OCI-LY1 (cell line): ENCODE data around the gene PBX1.

ENCODE experiments used
- H2AFZ ChIP-seq: fragments of 200-600 bp; sonication (generic), shearing (Covaris generic); 2 replicates; pipeline ENCODE4 v1.6.0; 2014; ENCODE audit warnings: antibody characterized with exemption, mild to moderate bottlenecking, low read length
- H3F3A ChIP-seq: fragments of 200-600 bp; sonication (generic), shearing (Covaris generic); 2 replicates; pipeline ENCODE4 v1.6.0; 2014; ENCODE audit warnings: mild to moderate bottlenecking, antibody characterized with exemption, low read length, moderate library complexity; ENCODE audit not compliant: insufficient read depth
- H3K27ac ChIP-seq: fragments of 200-600 bp; sonication (generic); 2 replicates; pipeline ENCODE4 v1.5.1; 2014; ENCODE audit warnings: low read length, mixed run types, mild to moderate bottlenecking, low read depth; ENCODE audit not compliant: poor library complexity, severe bottlenecking
- H3K27me3 ChIP-seq: fragments of 200-600 bp; sonication (generic); 2 replicates; pipeline ENCODE4 v1.6.0; 2014; ENCODE audit warnings: antibody characterized with exemption, mild to moderate bottlenecking, low read length, moderate library complexity; ENCODE audit not compliant: insufficient read depth
- H3K36me3 ChIP-seq: fragments of 200-600 bp; sonication (generic); 2 replicates; pipeline ENCODE4 v1.6.1; 2014; ENCODE audit warnings: mild to moderate bottlenecking, antibody characterized with exemption, low read length, moderate library complexity, mixed read lengths; ENCODE audit not compliant: insufficient read depth
- H3K4me1 ChIP-seq: fragments of 200-600 bp; sonication (generic); 2 replicates; pipeline ENCODE4 v1.5.1; 2014; ENCODE audit warnings: mild to moderate bottlenecking, low read length, moderate library complexity; ENCODE audit not compliant: insufficient read depth, severe bottlenecking
- H3K4me2 ChIP-seq: fragments of 200-600 bp; sonication (generic), shearing (Covaris generic); 2 replicates; pipeline ENCODE4 v1.6.1; 2014; ENCODE audit warnings: low read length
- H3K4me3 ChIP-seq: fragments of 200-600 bp; sonication (generic); 2 replicates; pipeline ENCODE4 v1.5.1; 2014; ENCODE audit warnings: low read length, low read depth, mild to moderate bottlenecking, mixed read lengths; ENCODE audit not compliant: poor library complexity, severe bottlenecking
- H3K79me2 ChIP-seq: fragments of 200-600 bp; shearing (Covaris generic); 2 replicates; pipeline ENCODE4 v1.6.1; 2016; ENCODE audit warnings: mixed run types, low read length, mixed read lengths; ENCODE audit not compliant: insufficient read depth
- H3K9ac ChIP-seq: fragments of 200-600 bp; sonication (generic), shearing (Covaris generic); 2 replicates; pipeline ENCODE4 v1.6.1; 2014; ENCODE audit warnings: mild to moderate bottlenecking, low read length, mixed read lengths
- H3K9me2 ChIP-seq: fragments of 200-600 bp; sonication (generic), shearing (Covaris generic); 2 replicates; pipeline ENCODE4 v1.6.1; 2014; ENCODE audit warnings: low read depth, mild to moderate bottlenecking, low read length, mixed read lengths
- H3K9me3 ChIP-seq: fragments of 200-600 bp; shearing (Covaris generic); 2 replicates; pipeline ENCODE4 v1.6.1; 2014; ENCODE audit warnings: low read length, mixed read lengths
- H4K20me1 ChIP-seq: fragments of 200-600 bp; sonication (generic), shearing (Covaris generic); 2 replicates; pipeline ENCODE4 v1.6.0; 2016; ENCODE audit warnings: mild to moderate bottlenecking, low read length; ENCODE audit not compliant: insufficient read depth
- EZH2 ChIP-seq: fragments of 200-600 bp; sonication (generic), shearing (Covaris generic); IDR thresholded peaks from 2 replicates; pipeline ENCODE4 v1.8.0; 2017; ENCODE audit warnings: borderline replicate concordance, mixed run types, mild to moderate bottlenecking, antibody characterized with exemption, low read length, moderate library complexity, mixed read lengths
- TF ChIP-seq, protein P1 (sequence below): fragments of 200-600 bp; sonication (generic), shearing (Covaris generic); IDR thresholded peaks from 2 replicates; pipeline ENCODE4 v1.5.1; 2017; ENCODE audit warnings: mild to moderate bottlenecking, antibody characterized with exemption, low read length, moderate library complexity, mixed read lengths

PBX1 gene

DNA sequence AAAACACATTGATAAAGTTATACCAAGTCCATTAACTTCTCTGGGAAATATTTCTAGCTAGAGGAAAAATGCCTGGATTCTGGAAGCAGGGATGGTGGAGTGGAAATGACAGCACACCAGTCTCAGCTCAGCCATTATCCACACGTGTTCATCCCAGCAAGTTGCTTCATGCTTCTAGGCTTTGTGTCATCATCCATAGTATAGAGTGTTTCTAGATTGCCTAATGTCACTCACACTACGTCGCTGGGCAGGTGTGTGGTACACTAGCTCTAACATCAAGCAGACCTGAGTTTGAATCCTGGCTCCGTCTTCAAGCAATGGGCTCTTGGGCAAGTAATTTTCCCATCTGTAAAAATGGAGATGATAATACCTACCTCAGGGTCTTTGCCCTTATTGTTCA, 326.3 kb downstream of the PBX1 start:
- H3K27me3 ChIP-seq = no peaks in the 10 kb centered on the region
- no peak overlapping the region for H3K27ac ChIP-seq
- H3K4me2 ChIP-seq = no peak overlapping the region
- no peak overlapping the region for H3K4me3 ChIP-seq
- TF ChIP-seq, protein P1, sequence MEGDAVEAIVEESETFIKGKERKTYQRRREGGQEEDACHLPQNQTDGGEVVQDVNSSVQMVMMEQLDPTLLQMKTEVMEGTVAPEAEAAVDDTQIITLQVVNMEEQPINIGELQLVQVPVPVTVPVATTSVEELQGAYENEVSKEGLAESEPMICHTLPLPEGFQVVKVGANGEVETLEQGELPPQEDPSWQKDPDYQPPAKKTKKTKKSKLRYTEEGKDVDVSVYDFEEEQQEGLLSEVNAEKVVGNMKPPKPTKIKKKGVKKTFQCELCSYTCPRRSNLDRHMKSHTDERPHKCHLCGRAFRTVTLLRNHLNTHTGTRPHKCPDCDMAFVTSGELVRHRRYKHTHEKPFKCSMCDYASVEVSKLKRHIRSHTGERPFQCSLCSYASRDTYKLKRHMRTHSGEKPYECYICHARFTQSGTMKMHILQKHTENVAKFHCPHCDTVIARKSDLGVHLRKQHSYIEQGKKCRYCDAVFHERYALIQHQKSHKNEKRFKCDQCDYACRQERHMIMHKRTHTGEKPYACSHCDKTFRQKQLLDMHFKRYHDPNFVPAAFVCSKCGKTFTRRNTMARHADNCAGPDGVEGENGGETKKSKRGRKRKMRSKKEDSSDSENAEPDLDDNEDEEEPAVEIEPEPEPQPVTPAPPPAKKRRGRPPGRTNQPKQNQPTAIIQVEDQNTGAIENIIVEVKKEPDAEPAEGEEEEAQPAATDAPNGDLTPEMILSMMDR = no peak
- no peak for TF ChIP-seq EZH2
- H2AFZ ChIP-seq = no peak overlapping the region
- no peak overlapping the region for H3K9ac ChIP-seq
- H3K36me3 ChIP-seq = no peaks in the 10 kb centered on the region
- H3K79me2 ChIP-seq = no peaks in the 10 kb centered on the region
- H4K20me1 ChIP-seq = no peaks in the 10 kb centered on the region
- H3K9me2 ChIP-seq = no peaks in the 10 kb centered on the region
- H3F3A ChIP-seq = no peaks in the 10 kb centered on the region
- H3K4me1 ChIP-seq = no peaks in the 10 kb centered on the region
- H3K9me3 ChIP-seq = no peaks in the 10 kb centered on the region

- Histone ChIP-seq H4K20me1 (no peaks in the 10 kb centered on the region), H3K27ac (no peak overlapping the region), H3F3A (no peaks in the 10 kb centered on the region), H3K36me3 (no peaks in the 10 kb centered on the region), H3K4me1 (no peaks in the 10 kb centered on the region), H3K4me3 (no peak overlapping the region), H3K9ac (no peak overlapping the region), H3K9me3 (no peaks in the 10 kb centered on the region), H2AFZ (no peak overlapping the region), H3K4me2 (no peak overlapping the region), H3K27me3 (no peaks in the 10 kb centered on the region), H3K79me2 (no peaks in the 10 kb centered on the region), H3K9me2 (no peaks in the 10 kb centered on the region)
- TF ChIP-seq EZH2 = no peak
- TF ChIP-seq, protein P1 = no peak
These were observed 327.1 kb downstream of the PBX1 start for GRCh38 chr1:164886101-164886500.

- H3K9me3 ChIP-seq = no peaks in the 10 kb centered on the region
- no peak overlapping the region for H3K9ac ChIP-seq
- no peak overlapping the region for H3K27ac ChIP-seq
- H2AFZ ChIP-seq = no peak overlapping the region
- no peaks in the 10 kb centered on the region for H3K27me3 ChIP-seq
- no peaks in the 10 kb centered on the region for H3K36me3 ChIP-seq
- no peak for TF ChIP-seq EZH2
- TF ChIP-seq, protein P1 = no peak
- no peaks in the 10 kb centered on the region for H3K4me1 ChIP-seq
- H3K9me2 ChIP-seq = no peaks in the 10 kb centered on the region
- H3K4me2 ChIP-seq = no peak overlapping the region
- no peak overlapping the region for H3K4me3 ChIP-seq
- no peaks in the 10 kb centered on the region for H3F3A ChIP-seq
- no peaks in the 10 kb centered on the region for H4K20me1 ChIP-seq
- H3K79me2 ChIP-seq = no peaks in the 10 kb centered on the region
These were observed 332.6 kb downstream of the PBX1 start for GRCh38 chr1:164891615-164892014.
